NCI-H146 treated with DMSO at 0.1 percent for 48 hours (cell line): ENCODE data around the gene DCP1A.
A peak's percentile ranks its signal among the peaks of the same experiment; 100 is the strongest.
"Not testable (repeated sequence)": the region's sequence is repeated elsewhere in the genome, so short reads cannot be mapped to it uniquely, and the experiment has no call there.

Source experiments
- DNase-seq: peaks from one replicate; lab custom pipeline; 2025; ENCODE audit not compliant: unreplicated experiment; lab: John Stamatoyannopoulos, UW

Gene DCP1A

GRCh38 chr3:53269193-53269592 is 78.2 kb downstream of the DCP1A start:
- not testable (repeated sequence) for DNase-seq

- DNase-seq = no peak
Observed at GRCh38 chr3:53267766-53268165, 79.6 kb downstream of the DCP1A start.

- no peak for DNase-seq
Observed at GRCh38 chr3:53264718-53265117, 82.6 kb downstream of the DCP1A start.

GRCh38 chr3:53263907-53264306 is 83.4 kb downstream of the DCP1A start:
- DNase-seq = no peak

GRCh38 chr3:53261712-53262111 is 85.6 kb downstream of the DCP1A start:
- no peak for DNase-seq

- no peak for DNase-seq
Observed at GRCh38 chr3:53260286-53260785, 87.0 kb downstream of the DCP1A start.

GRCh38 chr3:53259427-53260259 is 87.7 kb downstream of the DCP1A start:
- no peak for DNase-seq

- no peak for DNase-seq
Observed at GRCh38 chr3:53258600-53259426, 88.5 kb downstream of the DCP1A start.

- DNase-seq = no peak
Observed at GRCh38 chr3:53257465-53257864, 89.9 kb downstream of the DCP1A start.

- DNase-seq = no peak
Observed at GRCh38 chr3:53256704-53257055, 90.7 kb downstream of the DCP1A start.

- DNase-seq = peak; percentile 22
Observed at GRCh38 chr3:53255775-53256703, 91.3 kb downstream of the DCP1A start, which contains the start of gene TKT. Gene TKT, minus strand, starts transcription at chr3:53256022. Its CDS starts 80 bp downstream, at chr3:53255942.

- no peak for DNase-seq
Observed at GRCh38 chr3:53255423-53255774, 91.9 kb downstream of the DCP1A start.

- no peak for DNase-seq
Observed at GRCh38 chr3:53254509-53255422, 92.6 kb downstream of the DCP1A start.

- DNase-seq = no peak
Observed at GRCh38 chr3:53253707-53254508, 93.4 kb downstream of the DCP1A start.

GRCh38 chr3:53252947-53253322 is 94.4 kb downstream of the DCP1A start:
- DNase-seq = not testable (repeated sequence)

GRCh38 chr3:53252096-53252946 is 95.0 kb downstream of the DCP1A start:
- no peak for DNase-seq

- DNase-seq = no peak
Observed at GRCh38 chr3:53250881-53251605, 96.3 kb downstream of the DCP1A start.

GRCh38 chr3:53250453-53250852 is 96.9 kb downstream of the DCP1A start:
- DNase-seq = no peak
